Liver (tissue), 9 donors: Measurements from ENCODE around the gene GTF3C4. TPM values are rescaled to one million over a fixed set of nuclear protein-coding genes. Genes with fewer than 3 reads are reported as not detected.

Experiments used
- DNase-seq: peaks from one replicate; pipeline ENCODE4 v3.0.0-alpha.2; 2017; ENCODE audit warnings: low spot score
- H3K27ac ChIP-seq, 2 donors: one replicate each; pipeline ENCODE4 v1.7.0; 2013; ENCODE audit warnings: inconsistent platforms in 2 of 2, low read length in 2 of 2, control low read depth in 1 of 2, low read depth in 1 of 2, mild to moderate bottlenecking in 1 of 2
- H3K27me3 ChIP-seq, 4 donors: one replicate each; pipeline versions ENCODE4 v1.6.1 to v1.7.0; 2013; ENCODE audit warnings: low read length in 3 of 4, inconsistent platforms in 1 of 4, mild to moderate bottlenecking in 1 of 4, moderate library complexity in 1 of 4; ENCODE audit not compliant: control insufficient read depth in 4 of 4, insufficient read depth in 4 of 4
- H3K36me3 ChIP-seq, 4 donors: one replicate each; pipeline versions ENCODE4 v1.6.1 to v1.7.0; 2013; ENCODE audit warnings: low read length in 3 of 4, mild to moderate bottlenecking in 3 of 4, low read depth in 1 of 4, moderate library complexity in 1 of 4; ENCODE audit not compliant: control insufficient read depth in 4 of 4, insufficient read depth in 3 of 4
- H3K4me1 ChIP-seq, 4 donors: one replicate each; pipeline versions ENCODE4 v1.6.1 to v1.7.0; 2013; ENCODE audit warnings: low read length in 3 of 4, mild to moderate bottlenecking in 3 of 4, moderate library complexity in 1 of 4; ENCODE audit not compliant: control insufficient read depth in 4 of 4, insufficient read depth in 4 of 4
- H3K4me3 ChIP-seq, 3 donors: one replicate each; pipeline versions ENCODE4 v1.6.1 to v1.7.0; 2013; ENCODE audit warnings: low read length in 3 of 3, control low read depth in 1 of 3, low read depth in 1 of 3, mild to moderate bottlenecking in 1 of 3
- H3K9ac ChIP-seq, 2 donors: one replicate each; pipeline ENCODE4 v1.7.0; 2013; ENCODE audit warnings: low read length in 2 of 2, mild to moderate bottlenecking in 2 of 2, moderate library complexity in 2 of 2, control low read depth in 1 of 2, low read depth in 1 of 2
- H3K9me3 ChIP-seq, 4 donors: one replicate each; pipeline versions ENCODE4 v1.6.1 to v1.7.0; 2013; ENCODE audit warnings: low read length in 3 of 4; ENCODE audit not compliant: control insufficient read depth in 4 of 4
- EGR1 ChIP-seq, 2 donors: IDR thresholded peaks; 2 replicates each; pipeline ENCODE4 v1.6.1; 2016 to 2018; ENCODE audit warnings: antibody characterized with exemption in 2 of 2, low read depth in 2 of 2
- FOXA1 ChIP-seq: IDR thresholded peaks from 2 replicates; pipeline ENCODE4 v1.6.1; 2016; ENCODE audit warnings: antibody characterized with exemption
- FOXA2 ChIP-seq: IDR thresholded peaks from 2 replicates; pipeline ENCODE4 v1.6.1; 2016; ENCODE audit warnings: antibody characterized with exemption
- GABPA ChIP-seq, 2 donors: IDR thresholded peaks in 1 of 2; conservative IDR thresholded peaks in 1 of 2; 2 replicates each; pipeline ENCODE4 v1.6.1; 2016; ENCODE audit warnings: antibody characterized with exemption in 2 of 2, mild to moderate bottlenecking in 1 of 2, moderate library complexity in 1 of 2
- HNF4G ChIP-seq: IDR thresholded peaks from 2 replicates; pipeline ENCODE4 v1.6.1; 2016; ENCODE audit warnings: antibody characterized with exemption
- JUND ChIP-seq, 2 donors: IDR thresholded peaks; 2 replicates each; pipeline ENCODE4 v1.6.1; 2016; ENCODE audit warnings: antibody characterized with exemption in 2 of 2
- NR2F2 ChIP-seq: IDR thresholded peaks from 2 replicates; pipeline ENCODE4 v1.6.1; 2016; ENCODE audit warnings: antibody characterized with exemption
- RAD21 ChIP-seq, 2 donors: IDR thresholded peaks; 2 replicates each; pipeline ENCODE4 v1.6.1; 2016; ENCODE audit warnings: antibody characterized with exemption in 2 of 2, mild to moderate bottlenecking in 2 of 2
- REST ChIP-seq: IDR thresholded peaks from 2 replicates; pipeline ENCODE4 v1.6.1; 2016; ENCODE audit warnings: antibody characterized with exemption, mild to moderate bottlenecking
- RXRA ChIP-seq, 2 donors: IDR thresholded peaks; 2 replicates each; pipeline ENCODE4 v1.6.1; 2017 to 2018; ENCODE audit warnings: antibody characterized with exemption in 2 of 2, mild to moderate bottlenecking in 1 of 2
- SP1 ChIP-seq: IDR thresholded peaks from 2 replicates; pipeline ENCODE4 v1.6.1; 2018; ENCODE audit warnings: antibody characterized with exemption, mild to moderate bottlenecking
- TAF1 ChIP-seq: conservative IDR thresholded peaks from 2 replicates; pipeline ENCODE4 v1.6.1; 2016; ENCODE audit warnings: antibody characterized with exemption, mild to moderate bottlenecking
- YY1 ChIP-seq: IDR thresholded peaks from 2 replicates; pipeline ENCODE4 v1.6.1; 2016; ENCODE audit warnings: antibody characterized with exemption, mild to moderate bottlenecking
- WGBS: extraction: QIAGEN DNeasy Blood & Tissue Kit; methylation state at CpG from one replicate; pipeline ENCODE4 v1.1.7; 2013; 5-methylcytosine and 5-hydroxymethylcytosine counted together
- polyA plus RNA-seq, 2 donors: library from polyadenylated mRNA; stranded (reverse) in 1 of 2; unstranded in 1 of 2; fragments of 200-250 nt in 1 of 2; fragments of >200 nt in 1 of 2; fragmentation: Nextera tagmentation in 1 of 2; extraction: Ambion mirVana in 1 of 2; gene quantifications; one replicate each; pipeline versions ENCODE4 v1.2.1 to v1.2.3, GENCODE V29; 2013 to 2015
- total RNA-seq, 2 donors: library from RNA; depleted of rRNA; stranded (reverse); fragments of >200 nt; gene quantifications; one replicate each; pipeline ENCODE4 v1.2.3, GENCODE V29; 2014
- TF ChIP-seq, protein P1 (sequence below): IDR thresholded peaks from 2 replicates; pipeline ENCODE4 v1.6.1; 2016; ENCODE audit warnings: antibody characterized with exemption
- TF ChIP-seq, protein P2 (sequence below): IDR thresholded peaks from 2 replicates; pipeline ENCODE4 v1.6.1; 2016; ENCODE audit warnings: antibody characterized with exemption
- TF ChIP-seq, protein P3 (sequence below): fragments of 150-350 bp; IDR thresholded peaks from 2 replicates; pipeline ENCODE4 v1.5.1; 2017; ENCODE audit warnings: improper control_type of control experiment, low read depth, low read length; ENCODE audit not compliant: missing input control
- donor health status: healthy.
- donor health status: healthy.
- donor health status: healthy.
- donor health status: healthy.
- donor health status: healthy.

GTF3C4 gene
- total and polyA plus RNA-seq, 4 donors, result 1.4 to 7.2 (median 5.0) TPM

DNA sequence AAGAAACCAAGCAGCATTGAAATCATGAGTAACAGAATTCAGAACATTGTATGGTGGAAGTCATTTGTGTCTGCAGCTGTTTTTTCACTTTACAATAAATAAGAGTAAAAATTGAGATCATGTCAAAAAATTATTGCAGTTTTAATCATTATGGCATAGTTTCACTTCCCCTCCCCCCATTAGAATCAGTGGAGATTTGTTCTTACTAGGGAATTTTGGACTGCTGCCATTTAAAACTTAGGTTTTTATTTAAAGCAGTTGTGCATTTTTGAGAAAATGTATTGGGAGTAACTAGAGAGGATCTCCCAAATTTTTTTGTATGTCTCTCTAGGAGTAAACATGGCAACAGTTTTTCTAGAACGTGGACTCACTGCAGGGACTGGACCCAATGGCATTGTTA is 20.4 kb downstream of the GTF3C4 start (continued):
- TF ChIP-seq NR2F2 (no peak), FOXA1 (no peak), RAD21 (IDR thresholded peaks at IDR 0.05) (no peak)
- TF ChIP-seq, protein P1, sequence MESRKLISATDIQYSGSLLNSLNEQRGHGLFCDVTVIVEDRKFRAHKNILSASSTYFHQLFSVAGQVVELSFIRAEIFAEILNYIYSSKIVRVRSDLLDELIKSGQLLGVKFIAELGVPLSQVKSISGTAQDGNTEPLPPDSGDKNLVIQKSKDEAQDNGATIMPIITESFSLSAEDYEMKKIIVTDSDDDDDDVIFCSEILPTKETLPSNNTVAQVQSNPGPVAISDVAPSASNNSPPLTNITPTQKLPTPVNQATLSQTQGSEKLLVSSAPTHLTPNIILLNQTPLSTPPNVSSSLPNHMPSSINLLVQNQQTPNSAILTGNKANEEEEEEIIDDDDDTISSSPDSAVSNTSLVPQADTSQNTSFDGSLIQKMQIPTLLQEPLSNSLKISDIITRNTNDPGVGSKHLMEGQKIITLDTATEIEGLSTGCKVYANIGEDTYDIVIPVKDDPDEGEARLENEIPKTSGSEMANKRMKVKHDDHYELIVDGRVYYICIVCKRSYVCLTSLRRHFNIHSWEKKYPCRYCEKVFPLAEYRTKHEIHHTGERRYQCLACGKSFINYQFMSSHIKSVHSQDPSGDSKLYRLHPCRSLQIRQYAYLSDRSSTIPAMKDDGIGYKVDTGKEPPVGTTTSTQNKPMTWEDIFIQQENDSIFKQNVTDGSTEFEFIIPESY, result no peak

- Histone ChIP-seq H3K9ac (no peak overlapping the region), H3K9me3 (peaks cover 2 to 17% (median 5%) of the 10 kb centered on the region in 4 donors), H3K4me1 (no peaks in the 10 kb centered on the region), H3K27ac (no peak overlapping the region), H3K4me3 (no peak overlapping the region), H3K36me3 (peaks cover 0 to 11% (median 7%) of the 10 kb centered on the region in 4 donors), H3K27me3 (no peaks in the 10 kb centered on the region)
- no peak for DNase-seq
- 48% methylated on average over 2 of the region's 2 CpGs for WGBS
- no peak for TF ChIP-seq YY1
- peak in 1 of 2 donors; percentile 24 for TF ChIP-seq RAD21 (IDR thresholded peaks at IDR 0.05)
Observed at GRCh38 chr9:132694144-132694543, 23.9 kb downstream of the GTF3C4 start.

DNA sequence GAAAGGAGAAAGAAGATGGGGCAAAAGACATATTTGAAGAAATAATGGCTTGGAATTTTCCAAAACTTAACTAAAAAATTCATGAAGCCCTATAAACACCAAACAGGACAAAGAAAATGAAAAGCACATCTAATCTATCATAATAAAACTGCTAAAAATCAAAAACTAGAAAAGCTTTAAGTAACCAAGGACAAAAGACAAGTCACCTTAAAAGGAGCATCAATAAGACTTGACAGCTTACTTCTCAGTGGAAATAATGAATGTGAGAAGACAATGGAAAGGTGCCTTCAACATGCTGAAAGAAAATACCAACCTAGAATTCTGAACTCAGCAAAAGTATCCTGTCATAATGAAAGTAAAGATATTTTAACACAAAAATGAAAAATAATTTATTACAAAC is 27.0 kb downstream of the GTF3C4 start:
- no peak overlapping the region for H3K4me3 ChIP-seq
- no peaks in the 10 kb centered on the region for H3K4me1 ChIP-seq
- TF ChIP-seq JUND (IDR thresholded peaks at IDR 0.05) (no peak), EGR1 (IDR thresholded peaks at IDR 0.05; ENCODE audit: low read depth in 2 of 2) (no peak), FOXA2 (no peak), HNF4G (no peak), YY1 (no peak), RXRA (IDR thresholded peaks at IDR 0.05) (no peak), SP1 (no peak), TAF1 (no peak), GABPA (IDR thresholded peaks at IDR 0.05 in 1 of 2, conservative IDR thresholded peaks at IDR 0.05 in 1 of 2) (no peak), REST (no peak), FOXA1 (no peak), NR2F2 (no peak)
- TF ChIP-seq, protein P2, sequence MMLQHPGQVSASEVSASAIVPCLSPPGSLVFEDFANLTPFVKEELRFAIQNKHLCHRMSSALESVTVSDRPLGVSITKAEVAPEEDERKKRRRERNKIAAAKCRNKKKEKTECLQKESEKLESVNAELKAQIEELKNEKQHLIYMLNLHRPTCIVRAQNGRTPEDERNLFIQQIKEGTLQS, result no peak
- TF ChIP-seq, protein P3, sequence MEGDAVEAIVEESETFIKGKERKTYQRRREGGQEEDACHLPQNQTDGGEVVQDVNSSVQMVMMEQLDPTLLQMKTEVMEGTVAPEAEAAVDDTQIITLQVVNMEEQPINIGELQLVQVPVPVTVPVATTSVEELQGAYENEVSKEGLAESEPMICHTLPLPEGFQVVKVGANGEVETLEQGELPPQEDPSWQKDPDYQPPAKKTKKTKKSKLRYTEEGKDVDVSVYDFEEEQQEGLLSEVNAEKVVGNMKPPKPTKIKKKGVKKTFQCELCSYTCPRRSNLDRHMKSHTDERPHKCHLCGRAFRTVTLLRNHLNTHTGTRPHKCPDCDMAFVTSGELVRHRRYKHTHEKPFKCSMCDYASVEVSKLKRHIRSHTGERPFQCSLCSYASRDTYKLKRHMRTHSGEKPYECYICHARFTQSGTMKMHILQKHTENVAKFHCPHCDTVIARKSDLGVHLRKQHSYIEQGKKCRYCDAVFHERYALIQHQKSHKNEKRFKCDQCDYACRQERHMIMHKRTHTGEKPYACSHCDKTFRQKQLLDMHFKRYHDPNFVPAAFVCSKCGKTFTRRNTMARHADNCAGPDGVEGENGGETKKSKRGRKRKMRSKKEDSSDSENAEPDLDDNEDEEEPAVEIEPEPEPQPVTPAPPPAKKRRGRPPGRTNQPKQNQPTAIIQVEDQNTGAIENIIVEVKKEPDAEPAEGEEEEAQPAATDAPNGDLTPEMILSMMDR, result no peak
- H3K9me3 ChIP-seq, result peaks cover 2 to 17% (median 5%) of the 10 kb centered on the region in 4 donors
- H3K27ac ChIP-seq, result no peak overlapping the region
- H3K36me3 ChIP-seq, result no peaks in the 10 kb centered on the region
- no peak for DNase-seq
- H3K9ac ChIP-seq, result no peak overlapping the region
- H3K27me3 ChIP-seq, result no peaks in the 10 kb centered on the region
